Subcutaneous adipose tissue (tissue), 4 donors: ENCODE data around the gene WHAMM. TPM values are rescaled to one million over a fixed set of nuclear protein-coding genes. Genes with fewer than 3 reads are reported as not detected.

ENCODE experiments used
- CTCF ChIP-seq: fragments of 450-650 bp; IDR thresholded peaks from one replicate; pipeline ENCODE4 v1.5.1; 2016; ENCODE audit warnings: low read depth, mild to moderate bottlenecking, control low read depth, antibody characterized with exemption, moderate library complexity
- total RNA-seq, 4 donors: library from RNA; depleted of rRNA; stranded (reverse); fragments of >200 nt; gene quantifications; one replicate each; pipeline ENCODE4 v1.1.0, GENCODE V29; 2016

The WHAMM gene
- total RNA-seq, 4 donors from 2014 or later, result 7.7 to 11.5 (median 8.7) TPM

GRCh38 chr15:82820128-82820527, 10.7 kb downstream of the WHAMM start:
- no peak for TF ChIP-seq CTCF

- no peak for TF ChIP-seq CTCF
These were observed 13.6 kb downstream of the WHAMM start for GRCh38 chr15:82823049-82823448.

GRCh38 chr15:82828075-82828474, 18.6 kb downstream of the WHAMM start:
- no peak for TF ChIP-seq CTCF

GRCh38 chr15:82829234-82829633, 19.8 kb downstream of the WHAMM start:
- no peak for TF ChIP-seq CTCF

- TF ChIP-seq CTCF, result no peak
These were observed 21.2 kb downstream of the WHAMM start for GRCh38 chr15:82830427-82831173.

- no peak for TF ChIP-seq CTCF
These were observed 22.6 kb downstream of the WHAMM start for GRCh38 chr15:82831894-82832600.

- no peak for TF ChIP-seq CTCF
These were observed 23.4 kb downstream of the WHAMM start for GRCh38 chr15:82832601-82833361.
